Karpas-422 (cell line): ENCODE results near the gene CHN2. TPM values are rescaled to one million over a fixed set of nuclear protein-coding genes. Genes with fewer than 3 reads are reported as not detected.

Experiments used
- DNase-seq: peaks from one replicate; pipeline ENCODE4 v3.0.0-alpha.2; 2015
- H2AFZ ChIP-seq: fragments of 200-600 bp; sonication (generic); 2 replicates; pipeline ENCODE4 v1.6.1; 2014; ENCODE audit warnings: antibody characterized with exemption, low read length, mixed read lengths
- H3K27ac ChIP-seq: fragments of 200-600 bp; sonication (generic); 2 replicates; pipeline ENCODE4 v1.5.1; 2014; ENCODE audit warnings: mild to moderate bottlenecking, low read length, moderate library complexity
- H3K27me3 ChIP-seq: fragments of 200-600 bp; sonication (generic); 2 replicates; pipeline ENCODE4 v1.6.1; 2014; ENCODE audit warnings: low read length, mixed read lengths
- H3K36me3 ChIP-seq: fragments of 200-600 bp; sonication (generic); 2 replicates; pipeline ENCODE4 v1.6.1; 2014; ENCODE audit warnings: low read length, mixed read lengths; ENCODE audit not compliant: insufficient read depth
- H3K4me1 ChIP-seq: fragments of 200-600 bp; sonication (generic); 2 replicates; pipeline ENCODE4 v1.6.1; 2014; ENCODE audit warnings: mild to moderate bottlenecking, low read length, mixed read lengths
- H3K4me2 ChIP-seq: fragments of 200-600 bp; sonication (generic); 2 replicates; pipeline ENCODE4 v1.6.1; 2014; ENCODE audit warnings: low read length, low read depth, mild to moderate bottlenecking; ENCODE audit not compliant: poor library complexity, severe bottlenecking
- H3K4me3 ChIP-seq: fragments of 200-600 bp; sonication (generic); 2 replicates; pipeline ENCODE4 v1.5.1; 2014; ENCODE audit warnings: mild to moderate bottlenecking, antibody characterized with exemption, low read length, mixed read lengths
- H3K79me2 ChIP-seq: fragments of 200-600 bp; sonication (generic); 2 replicates; pipeline ENCODE4 v1.6.1; 2014; ENCODE audit warnings: mild to moderate bottlenecking, low read length, mixed read lengths
- H3K9ac ChIP-seq: fragments of 200-600 bp; sonication (generic); 2 replicates; pipeline ENCODE4 v1.6.0; 2014; ENCODE audit warnings: low read length
- H3K9me2 ChIP-seq: fragments of 200-600 bp; sonication (generic), shearing (Covaris generic); replicated peaks from 2 replicates; pipeline ENCODE4 v1.6.0; 2014; ENCODE audit warnings: mild to moderate bottlenecking, low read length, moderate library complexity; ENCODE audit not compliant: insufficient read depth
- H3K9me3 ChIP-seq: fragments of 300-700, 200-600 bp; sonication (generic); 2 replicates; pipeline ENCODE4 v1.6.1; 2014; ENCODE audit warnings: low read length, mixed read lengths
- H4K20me1 ChIP-seq: fragments of 200-600 bp; sonication (generic); 2 replicates; pipeline ENCODE4 v1.6.1; 2014; ENCODE audit warnings: mild to moderate bottlenecking, antibody characterized with exemption, low read length, low read depth; ENCODE audit not compliant: insufficient read depth
- total RNA-seq: library from RNA; depleted of rRNA; stranded (reverse); fragments of >200 nt; shearing (Covaris generic); gene quantifications from 2 replicates; pipeline ENCODE4 v1.2.3, GENCODE V29; 2014; ENCODE audit warnings: low replicate concordance

Gene CHN2
- total RNA-seq, 1 experiment from 2014 or later = 9.1 TPM

- no peak overlapping the region for H3K4me3 ChIP-seq
- no peaks in the 10 kb centered on the region for H3K36me3 ChIP-seq
- DNase-seq = no peak
- H3K27ac ChIP-seq = no peak overlapping the region
- no peaks in the 10 kb centered on the region for H3K79me2 ChIP-seq
- peaks cover 3% of the 10 kb centered on the region; the same call in 1 of the 2 replicates for H3K27me3 ChIP-seq
- no peaks in the 10 kb centered on the region for H3K9me3 ChIP-seq
- no peak overlapping the region for H3K9ac ChIP-seq
- H3K4me2 ChIP-seq = no peak overlapping the region
- no peak overlapping the region for H2AFZ ChIP-seq
- H4K20me1 ChIP-seq = no peaks in the 10 kb centered on the region
- no peaks in the 10 kb centered on the region for H3K9me2 ChIP-seq
- H3K4me1 ChIP-seq = no peaks in the 10 kb centered on the region
Observed at GRCh38 chr7:29478687-29479240, 284.2 kb downstream of the CHN2 start.

- H2AFZ ChIP-seq = no peak overlapping the region
- H3K4me1 ChIP-seq = no peaks in the 10 kb centered on the region
- H3K4me2 ChIP-seq = no peak overlapping the region
- no peak overlapping the region for H3K27ac ChIP-seq
- H3K36me3 ChIP-seq = no peaks in the 10 kb centered on the region
- H4K20me1 ChIP-seq = no peaks in the 10 kb centered on the region
- no peak overlapping the region for H3K4me3 ChIP-seq
- H3K79me2 ChIP-seq = no peaks in the 10 kb centered on the region
- DNase-seq = no peak
- H3K9ac ChIP-seq = no peak overlapping the region
- H3K9me2 ChIP-seq = no peaks in the 10 kb centered on the region
- no peaks in the 10 kb centered on the region for H3K9me3 ChIP-seq
- peaks cover 3% of the 10 kb centered on the region; the same call in 1 of the 2 replicates for H3K27me3 ChIP-seq
Observed at GRCh38 chr7:29479301-29480200, 285.0 kb downstream of the CHN2 start.

DNA sequence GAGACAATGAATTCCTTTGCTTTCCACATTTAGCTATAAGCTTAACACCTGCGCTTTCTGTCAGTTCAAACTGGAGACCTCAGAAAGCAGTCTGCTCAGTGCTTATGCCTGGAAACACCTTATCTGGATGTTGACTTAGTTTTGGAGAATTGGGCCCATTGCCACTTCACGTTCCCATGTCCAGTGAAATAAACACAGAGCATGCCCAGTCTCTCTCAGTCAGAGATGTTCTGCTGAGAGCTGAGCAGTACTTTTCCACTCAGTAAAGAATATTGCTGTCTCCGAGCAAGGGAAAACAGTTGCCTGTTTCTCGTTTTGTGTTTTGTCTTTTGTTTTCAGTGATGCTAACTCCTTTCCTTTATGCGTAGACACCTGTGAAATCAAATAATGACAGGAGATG, 285.9 kb downstream of the CHN2 start:
- no peak overlapping the region for H3K4me2 ChIP-seq
- no peaks in the 10 kb centered on the region for H4K20me1 ChIP-seq
- H3K4me3 ChIP-seq = no peak overlapping the region
- no peaks in the 10 kb centered on the region for H3K9me3 ChIP-seq
- no peak for DNase-seq
- no peak overlapping the region for H2AFZ ChIP-seq
- no peaks in the 10 kb centered on the region for H3K4me1 ChIP-seq
- no peak overlapping the region for H3K9ac ChIP-seq
- H3K36me3 ChIP-seq = no peaks in the 10 kb centered on the region
- no peaks in the 10 kb centered on the region for H3K9me2 ChIP-seq
- H3K27me3 ChIP-seq = peaks cover 3% of the 10 kb centered on the region; the same call in 1 of the 2 replicates
- no peak overlapping the region for H3K27ac ChIP-seq
- H3K79me2 ChIP-seq = no peaks in the 10 kb centered on the region

DNA sequence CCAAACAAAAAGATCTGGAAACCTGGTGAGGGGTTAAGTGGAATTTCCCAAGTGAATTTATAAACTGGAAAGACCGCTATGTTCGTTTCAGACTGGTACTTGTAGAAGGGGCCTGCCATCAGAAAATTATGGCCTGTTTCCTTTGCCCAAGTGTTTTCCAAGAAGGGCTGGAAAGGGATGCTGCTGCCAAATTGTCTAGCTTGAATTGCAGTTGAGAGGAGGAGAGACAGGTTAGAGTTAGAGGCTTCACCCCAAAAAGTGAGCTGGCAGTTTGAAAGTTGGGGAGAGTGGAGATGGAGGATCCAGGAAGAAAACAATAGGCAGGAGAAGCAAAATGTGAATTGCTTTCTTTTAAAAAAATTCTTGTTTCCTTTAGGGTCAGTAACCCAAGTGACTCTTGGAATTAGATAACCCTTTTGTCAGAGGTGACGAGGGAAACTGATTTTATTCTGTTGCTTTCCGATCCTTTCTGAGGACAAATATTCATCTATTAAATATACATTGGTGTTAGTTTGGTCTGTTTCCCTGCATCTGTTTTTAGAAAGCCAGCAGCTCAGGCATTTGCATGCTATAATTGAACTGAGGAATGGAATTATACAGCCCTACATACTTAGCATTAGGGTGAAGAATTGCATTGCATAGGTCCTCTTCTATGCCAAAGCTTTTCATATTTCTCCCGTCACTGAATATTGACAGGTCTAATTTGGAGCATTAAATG, 286.5 kb downstream of the CHN2 start:
- H3K9me3 ChIP-seq = no peaks in the 10 kb centered on the region
- no peak overlapping the region for H3K27ac ChIP-seq
- no peak for DNase-seq
- no peaks in the 10 kb centered on the region for H4K20me1 ChIP-seq
- no peak overlapping the region for H3K9ac ChIP-seq
- H3K36me3 ChIP-seq = no peaks in the 10 kb centered on the region
- no peaks in the 10 kb centered on the region for H3K79me2 ChIP-seq
- no peaks in the 10 kb centered on the region for H3K4me1 ChIP-seq
- no peak overlapping the region for H2AFZ ChIP-seq
- peaks cover 3% of the 10 kb centered on the region; the same call in 1 of the 2 replicates for H3K27me3 ChIP-seq
- no peak overlapping the region for H3K4me3 ChIP-seq
- no peaks in the 10 kb centered on the region for H3K9me2 ChIP-seq
- no peak overlapping the region for H3K4me2 ChIP-seq

DNA sequence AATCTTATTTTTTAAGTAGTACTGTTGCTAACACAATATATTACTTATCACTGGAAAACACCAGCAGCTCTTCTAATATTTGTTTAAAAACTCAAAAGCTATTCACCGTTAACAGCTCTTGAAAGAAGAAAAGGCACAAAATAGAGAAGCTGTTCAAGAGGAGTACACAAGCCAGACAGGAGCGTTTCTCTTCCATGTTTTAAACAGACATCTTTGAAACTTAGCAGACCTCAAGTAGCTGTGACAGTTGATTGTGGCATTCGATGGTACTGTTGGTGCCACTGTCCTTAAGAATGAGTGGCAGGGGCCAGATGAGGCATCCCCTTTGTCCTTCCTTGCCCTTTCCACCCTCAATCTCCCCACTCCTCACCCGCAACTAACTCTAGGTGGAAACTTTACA, 287.5 kb downstream of the CHN2 start:
- Histone ChIP-seq H3K27me3 (peaks cover 3% of the 10 kb centered on the region; the same call in 1 of the 2 replicates), H3K27ac (no peak overlapping the region), H2AFZ (no peak overlapping the region), H3K4me2 (no peak overlapping the region), H3K9me2 (no peaks in the 10 kb centered on the region), H3K36me3 (no peaks in the 10 kb centered on the region), H3K79me2 (no peaks in the 10 kb centered on the region), H3K4me1 (no peaks in the 10 kb centered on the region), H3K9ac (no peak overlapping the region), H4K20me1 (no peaks in the 10 kb centered on the region), H3K9me3 (no peaks in the 10 kb centered on the region), H3K4me3 (no peak overlapping the region)
- DNase-seq = no peak

GRCh38 chr7:29483219-29484104, 288.9 kb downstream of the CHN2 start:
- no peak overlapping the region for H3K4me3 ChIP-seq
- H3K79me2 ChIP-seq = no peaks in the 10 kb centered on the region
- H4K20me1 ChIP-seq = no peaks in the 10 kb centered on the region
- H3K27ac ChIP-seq = no peak overlapping the region
- no peak for DNase-seq
- H3K9me3 ChIP-seq = no peaks in the 10 kb centered on the region
- no peak overlapping the region for H2AFZ ChIP-seq
- H3K4me2 ChIP-seq = no peak overlapping the region
- no peaks in the 10 kb centered on the region for H3K4me1 ChIP-seq
- no peaks in the 10 kb centered on the region for H3K9me2 ChIP-seq
- H3K27me3 ChIP-seq = peaks cover 3% of the 10 kb centered on the region; the same call in 1 of the 2 replicates
- no peak overlapping the region for H3K9ac ChIP-seq
- H3K36me3 ChIP-seq = no peaks in the 10 kb centered on the region

- Histone ChIP-seq H3K27ac (no peak overlapping the region), H3K9ac (no peak overlapping the region), H3K36me3 (no peaks in the 10 kb centered on the region), H3K9me2 (no peaks in the 10 kb centered on the region), H3K27me3 (peaks cover 3% of the 10 kb centered on the region; the same call in 1 of the 2 replicates), H3K4me1 (no peaks in the 10 kb centered on the region), H3K79me2 (no peaks in the 10 kb centered on the region), H3K4me3 (no peak overlapping the region), H4K20me1 (no peaks in the 10 kb centered on the region), H3K4me2 (no peak overlapping the region), H3K9me3 (no peaks in the 10 kb centered on the region), H2AFZ (no peak overlapping the region)
- no peak for DNase-seq
Observed at GRCh38 chr7:29484280-29484679, 289.7 kb downstream of the CHN2 start.
